HG02885 (cell line): ENCODE results near the gene CATSPERB.
"Not testable (repeated sequence)": the region's sequence is repeated elsewhere in the genome, so short reads cannot be mapped to it uniquely, and the experiment has no call there.

Source experiments
- ATAC-seq: cut with Tn5 transposase; IDR thresholded peaks from one replicate; pipeline ENCODE4 v1.9.1; 2021; ENCODE audit warnings: mild to moderate bottlenecking; ENCODE audit not compliant: unreplicated experiment, poor library complexity

Gene CATSPERB

GRCh38 chr14:91739867-91740266, 8.0 kb upstream of the CATSPERB start:
- not testable (repeated sequence) for ATAC-seq

GRCh38 chr14:91737619-91738018, 5.7 kb upstream of the CATSPERB start:
- no peak for ATAC-seq

GRCh38 chr14:91732859-91733477, 1.1 kb upstream of the CATSPERB start:
- no peak for ATAC-seq

GRCh38 chr14:91732439-91732838, 553 bp upstream of the CATSPERB start:
- no peak for ATAC-seq

GRCh38 chr14:91731018-91731417, 868 bp downstream of the CATSPERB start:
- ATAC-seq, result no peak

- ATAC-seq, result no peak
These were observed 2.1 kb downstream of the CATSPERB start for GRCh38 chr14:91729756-91730155.

- ATAC-seq, result no peak
These were observed 3.2 kb downstream of the CATSPERB start for GRCh38 chr14:91728616-91729183.

GRCh38 chr14:91727121-91727520, 4.8 kb downstream of the CATSPERB start:
- ATAC-seq, result no peak

GRCh38 chr14:91723501-91723900, 8.4 kb downstream of the CATSPERB start:
- ATAC-seq, result no peak

GRCh38 chr14:91722386-91722785, 9.5 kb downstream of the CATSPERB start:
- ATAC-seq, result no peak

GRCh38 chr14:91719839-91720238, 12.0 kb downstream of the CATSPERB start:
- ATAC-seq, result no peak

- ATAC-seq, result no peak
These were observed 14.9 kb downstream of the CATSPERB start for GRCh38 chr14:91716999-91717398.

GRCh38 chr14:91714805-91715204, 17.1 kb downstream of the CATSPERB start:
- peak; percentile 50 for ATAC-seq

GRCh38 chr14:91708795-91709194, 23.1 kb downstream of the CATSPERB start:
- no peak for ATAC-seq

- ATAC-seq, result no peak
These were observed 24.9 kb downstream of the CATSPERB start for GRCh38 chr14:91706996-91707395.

GRCh38 chr14:91694643-91695042, 37.2 kb downstream of the CATSPERB start:
- no peak for ATAC-seq

- ATAC-seq, result no peak
These were observed 38.5 kb downstream of the CATSPERB start for GRCh38 chr14:91693346-91693745.

GRCh38 chr14:91692075-91692474, 39.8 kb downstream of the CATSPERB start:
- no peak for ATAC-seq

- no peak for ATAC-seq
These were observed 42.3 kb downstream of the CATSPERB start for GRCh38 chr14:91689608-91690007.

- not testable (repeated sequence) for ATAC-seq
These were observed 44.5 kb downstream of the CATSPERB start for GRCh38 chr14:91687436-91687835.

GRCh38 chr14:91685600-91685999, 46.3 kb downstream of the CATSPERB start:
- ATAC-seq, result no peak

- ATAC-seq, result no peak
These were observed 49.9 kb downstream of the CATSPERB start for GRCh38 chr14:91681893-91682563.
